ENCODE measurements around the gene AGBL1. TPM values are rescaled to one million over a fixed set of nuclear protein-coding genes. Genes with fewer than 3 reads are reported as not detected.

The AGBL1 gene
- total RNA-seq, 1 donor from 2014 or later: 5.5 TPM

GRCh38 chr15:86266896-86267484, 187.3 kb downstream of the AGBL1 start:
- Histone ChIP-seq H3K9me3 (ENCODE audit: low read depth) (no peaks in the 10 kb centered on the region), H3K79me2 (ENCODE audit: low read depth) (no peaks in the 10 kb centered on the region), H3K4me3 (no peak overlapping the region), H3K27me3 (no peaks in the 10 kb centered on the region), H2AFZ (replicated peaks) (no peak overlapping the region), H3K4me2 (no peak overlapping the region), H4K20me1 (ENCODE audit: low read depth) (no peaks in the 10 kb centered on the region), H3K9ac (no peak overlapping the region), H3K4me1 (no peaks in the 10 kb centered on the region), H3K27ac (no peak overlapping the region), H3F3A (ENCODE audit: low read depth) (no peaks in the 10 kb centered on the region), H3K36me3 (no peaks in the 10 kb centered on the region)
- Mint-ChIP-seq H3K4me3 (no peak overlapping the region), H3K9me3 (no peaks in the 10 kb centered on the region), H3K36me3 (no peaks in the 10 kb centered on the region), H3K4me1 (no peaks in the 10 kb centered on the region), H3K27ac (no peak overlapping the region), H3K27me3 (ENCODE audit: insufficient read depth, low read depth) (peaks cover 3% of the 10 kb centered on the region)
- no peak for DNase-seq (ENCODE audit: low spot score)
- TF ChIP-seq EZH2 (IDR thresholded peaks at IDR 0.05) (no peak), CTCF (IDR thresholded peaks at IDR 0.05) (no peak), EZH2phosphoT487 (IDR thresholded peaks at IDR 0.05) (no peak)

GRCh38 chr15:86267892-86268291, 188.2 kb downstream of the AGBL1 start:
- H3K4me1 Mint-ChIP-seq: no peaks in the 10 kb centered on the region
- peaks cover 3% of the 10 kb centered on the region for H3K27me3 Mint-ChIP-seq (ENCODE audit: insufficient read depth, low read depth)
- TF ChIP-seq EZH2 (IDR thresholded peaks at IDR 0.05) (no peak), CTCF (IDR thresholded peaks at IDR 0.05) (no peak)

GRCh38 chr15:86268558-86268957, 188.9 kb downstream of the AGBL1 start:
- Histone ChIP-seq H3K27me3 (no peaks in the 10 kb centered on the region), H3K9ac (no peak overlapping the region), H3K4me3 (no peak overlapping the region), H3K4me2 (no peak overlapping the region), H3F3A (ENCODE audit: low read depth) (no peaks in the 10 kb centered on the region), H3K36me3 (no peaks in the 10 kb centered on the region), H3K9me3 (ENCODE audit: low read depth) (no peaks in the 10 kb centered on the region), H3K27ac (no peak overlapping the region), H3K4me1 (no peaks in the 10 kb centered on the region), H3K79me2 (ENCODE audit: low read depth) (no peaks in the 10 kb centered on the region), H2AFZ (replicated peaks) (no peak overlapping the region), H4K20me1 (ENCODE audit: low read depth) (no peaks in the 10 kb centered on the region)
- peaks cover 3% of the 10 kb centered on the region for H3K27me3 Mint-ChIP-seq (ENCODE audit: insufficient read depth, low read depth)
- no peaks in the 10 kb centered on the region for H3K4me1 Mint-ChIP-seq
- H3K9me3 Mint-ChIP-seq: no peaks in the 10 kb centered on the region
- DNase-seq (ENCODE audit: low spot score): no peak
- TF ChIP-seq CTCF (IDR thresholded peaks at IDR 0.05) (no peak), EZH2 (IDR thresholded peaks at IDR 0.05) (no peak), EZH2phosphoT487 (IDR thresholded peaks at IDR 0.05) (no peak)
- H3K27ac Mint-ChIP-seq: no peak overlapping the region
- H3K4me3 Mint-ChIP-seq: no peak overlapping the region
- no peaks in the 10 kb centered on the region for H3K36me3 Mint-ChIP-seq

More at GRCh38 chr15:86267892-86268291, 188.2 kb downstream of the AGBL1 start:
- no peak overlapping the region for H3K27ac ChIP-seq
- H3K4me3 ChIP-seq: no peak overlapping the region
- Mint-ChIP-seq H3K27ac (no peak overlapping the region), H3K9me3 (no peaks in the 10 kb centered on the region), H3K36me3 (no peaks in the 10 kb centered on the region), H3K4me3 (no peak overlapping the region)
- no peaks in the 10 kb centered on the region for H3K4me1 ChIP-seq
- no peak overlapping the region for H2AFZ ChIP-seq (replicated peaks)
- no peaks in the 10 kb centered on the region for H3K36me3 ChIP-seq
- no peaks in the 10 kb centered on the region for H3K79me2 ChIP-seq (ENCODE audit: low read depth)
- H3K9me3 ChIP-seq (ENCODE audit: low read depth): no peaks in the 10 kb centered on the region
- no peak for DNase-seq (ENCODE audit: low spot score)
- no peak overlapping the region for H3K9ac ChIP-seq
- H3F3A ChIP-seq (ENCODE audit: low read depth): no peaks in the 10 kb centered on the region
- no peaks in the 10 kb centered on the region for H3K27me3 ChIP-seq
- H3K4me2 ChIP-seq: no peak overlapping the region
- no peaks in the 10 kb centered on the region for H4K20me1 ChIP-seq (ENCODE audit: low read depth)

Measured in neural progenitor cell (in vitro differentiated cells).